BE2C (cell line): Measurements from ENCODE around the gene DCAF5.

Source experiments
- DNase-seq: peaks from one replicate; pipeline ENCODE4 v3.0.0-alpha.2; 2020
- H3K27me3 ChIP-seq: fragments of 250-450 bp; sonication (Bioruptor Pico); 2 replicates; pipeline ENCODE4 v1.5.1; 2020; ENCODE audit warnings: mild to moderate bottlenecking
- H3K36me3 ChIP-seq: fragments of 250-450 bp; sonication (Bioruptor Pico); 2 replicates; pipeline ENCODE4 v1.5.1; 2020; ENCODE audit warnings: mild to moderate bottlenecking
- H3K4me1 ChIP-seq: fragments of 250-450 bp; sonication (Bioruptor Pico); 2 replicates; pipeline ENCODE4 v1.5.1; 2020
- H3K4me3 ChIP-seq: 2 replicates; pipeline ENCODE4 v1.5.1; 2011; ENCODE audit warnings: low read depth, low read length
- H3K9me3 ChIP-seq: fragments of 250-450 bp; sonication (Bioruptor Pico); 2 replicates; pipeline ENCODE4 v1.5.1; 2020
- CTCF ChIP-seq: IDR thresholded peaks from 2 replicates; pipeline ENCODE4 v1.5.1; 2012; ENCODE audit warnings: mild to moderate bottlenecking, low read depth, low read length

DCAF5 gene

GRCh38 chr14:69014829-69015259, 138.1 kb downstream of the DCAF5 start:
- no peak for DNase-seq
- H3K4me3 ChIP-seq: no peak overlapping the region
- TF ChIP-seq CTCF: no peak
- H3K4me1 ChIP-seq: peaks cover 13% of the 10 kb centered on the region
- H3K9me3 ChIP-seq: no peaks in the 10 kb centered on the region
- no peaks in the 10 kb centered on the region for H3K36me3 ChIP-seq
- H3K27me3 ChIP-seq: no peaks in the 10 kb centered on the region

- Histone ChIP-seq H3K4me1 (peaks cover 13% of the 10 kb centered on the region), H3K27me3 (no peaks in the 10 kb centered on the region), H3K9me3 (no peaks in the 10 kb centered on the region), H3K4me3 (no peak overlapping the region), H3K36me3 (no peaks in the 10 kb centered on the region)
- TF ChIP-seq CTCF: no peak
- peak; percentile 77 for DNase-seq
These were observed 138.8 kb downstream of the DCAF5 start for GRCh38 chr14:69013943-69014782.

- DNase-seq: no peak
- no peak for TF ChIP-seq CTCF
- no peaks in the 10 kb centered on the region for H3K9me3 ChIP-seq
These were observed 140.5 kb downstream of the DCAF5 start for GRCh38 chr14:69012256-69012953.

GRCh38 chr14:69010648-69011047, 142.3 kb downstream of the DCAF5 start:
- no peak for DNase-seq
- Histone ChIP-seq H3K27me3 (no peaks in the 10 kb centered on the region), H3K4me3 (no peak overlapping the region), H3K9me3 (no peaks in the 10 kb centered on the region), H3K4me1 (peaks cover 20% of the 10 kb centered on the region), H3K36me3 (no peaks in the 10 kb centered on the region)
- no peak for TF ChIP-seq CTCF

More at GRCh38 chr14:69012256-69012953, 140.5 kb downstream of the DCAF5 start:
- no peak overlapping the region for H3K4me3 ChIP-seq
- peaks cover 17% of the 10 kb centered on the region for H3K4me1 ChIP-seq
- no peaks in the 10 kb centered on the region for H3K27me3 ChIP-seq
- H3K36me3 ChIP-seq: no peaks in the 10 kb centered on the region

GRCh38 chr14:69008421-69008884, 144.5 kb downstream of the DCAF5 start:
- Histone ChIP-seq H3K4me3 (no peak overlapping the region), H3K4me1 (peaks cover 17% of the 10 kb centered on the region), H3K9me3 (no peaks in the 10 kb centered on the region), H3K27me3 (no peaks in the 10 kb centered on the region), H3K36me3 (no peaks in the 10 kb centered on the region)
- TF ChIP-seq CTCF: no peak
- DNase-seq: peak; percentile 28
